Measurements from ENCODE around the gene FRS2. TPM values are rescaled to one million over a fixed set of nuclear protein-coding genes. Genes with fewer than 3 reads are reported as not detected.
A peak's percentile ranks its signal among the peaks of the same experiment; 100 is the strongest.

The FRS2 gene
- total and polyA plus RNA-seq, 9 of the 15 experiments (the other 6 are each of a cell fraction or from before 2014, with no cell fraction given), result 1.0 to 9.1 (median 6.0) TPM

DNA sequence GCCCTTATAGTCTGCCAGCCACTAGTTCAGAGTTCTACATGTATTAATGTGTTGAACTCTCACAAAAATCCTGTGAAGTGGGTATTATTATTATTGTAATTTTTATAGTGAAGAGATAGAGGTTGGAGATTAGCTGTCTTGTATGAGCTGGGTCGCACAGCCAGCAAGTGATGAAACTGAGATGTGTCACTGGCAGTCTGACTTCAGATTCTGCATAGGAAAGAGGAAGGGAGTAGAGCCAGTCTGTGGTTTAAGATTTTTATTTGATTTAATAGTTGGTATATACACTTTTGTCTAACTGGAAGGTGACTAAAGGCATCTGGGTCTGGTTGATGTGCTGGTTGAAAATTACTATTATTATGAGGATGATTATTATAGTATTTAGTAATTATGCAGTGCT is 5.8 kb upstream of the FRS2 start (continued):
- TF ChIP-seq, protein P1, sequence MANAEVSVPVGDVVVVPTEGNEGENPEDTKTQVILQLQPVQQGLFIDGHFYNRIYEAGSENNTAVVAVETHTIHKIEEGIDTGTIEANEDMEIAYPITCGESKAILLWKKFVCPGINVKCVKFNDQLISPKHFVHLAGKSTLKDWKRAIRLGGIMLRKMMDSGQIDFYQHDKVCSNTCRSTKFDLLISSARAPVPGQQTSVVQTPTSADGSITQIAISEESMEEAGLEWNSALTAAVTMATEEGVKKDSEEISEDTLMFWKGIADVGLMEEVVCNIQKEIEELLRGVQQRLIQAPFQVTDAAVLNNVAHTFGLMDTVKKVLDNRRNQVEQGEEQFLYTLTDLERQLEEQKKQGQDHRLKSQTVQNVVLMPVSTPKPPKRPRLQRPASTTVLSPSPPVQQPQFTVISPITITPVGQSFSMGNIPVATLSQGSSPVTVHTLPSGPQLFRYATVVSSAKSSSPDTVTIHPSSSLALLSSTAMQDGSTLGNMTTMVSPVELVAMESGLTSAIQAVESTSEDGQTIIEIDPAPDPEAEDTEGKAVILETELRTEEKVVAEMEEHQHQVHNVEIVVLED (CRISPR knock-in tag; IDR thresholded peaks at IDR 0.05), result no peak
- TF ChIP-seq RBM34 (IDR thresholded peaks at IDR 0.05; ENCODE audit: borderline replicate concordance, insufficient read depth, low read length), result no peak

DNA sequence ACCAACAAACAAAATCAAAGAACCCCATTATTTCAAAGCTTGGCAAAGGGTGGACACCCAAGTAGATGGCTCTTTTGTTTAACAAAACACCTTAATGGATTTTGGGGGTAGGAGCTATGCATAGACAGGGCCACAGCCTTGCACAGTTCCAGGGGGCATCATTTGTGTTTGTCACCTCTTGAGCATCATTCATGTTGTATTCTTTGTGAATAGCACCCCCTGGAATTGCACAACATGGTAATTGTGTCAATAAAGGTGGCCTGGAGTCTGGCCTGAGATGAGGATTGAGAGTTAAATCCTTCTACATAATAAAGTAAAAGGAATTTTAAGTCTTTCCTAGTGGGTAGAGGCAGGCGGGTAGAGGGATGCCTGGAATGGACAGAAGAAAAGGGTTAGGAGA is 3.3 kb upstream of the FRS2 start:
- ChIA-PET POLR2A (no interaction called here), CTCF (ENCODE audit: low intra/inter-chr PET ratio) (no interaction called here)
- Histone ChIP-seq H3K27ac (ENCODE audit: extremely low read depth, low read depth, low read length) (no peak overlapping the region), H3K79me2 (ENCODE audit: control insufficient read depth, insufficient read depth, low read length) (peaks cover 17% of the 10 kb centered on the region), H3K4me1 (replicated peaks in 1 of 2; ENCODE audit: control insufficient read depth in 2 of 2, insufficient read depth in 2 of 2, low read length in 2 of 2) (peaks cover 6% of the 10 kb centered on the region in 2 experiments; a peak in 2 of 5 replicates), H3K4me3 (no peak overlapping the region), H3K9me1 (ENCODE audit: control insufficient read depth, insufficient read depth, low read length) (no peaks in the 10 kb centered on the region), H3K27me3 (ENCODE audit: control insufficient read depth in 2 of 2, insufficient read depth in 2 of 2, low read length in 2 of 2) (no peaks in the 10 kb centered on the region), H3K36me3 (ENCODE audit: control insufficient read depth, insufficient read depth, low read length) (no peaks in the 10 kb centered on the region), H3K9me3 (replicated peaks; ENCODE audit: control insufficient read depth, insufficient read depth, low read depth, low read length) (no peaks in the 10 kb centered on the region), H3K9ac (ENCODE audit: insufficient read depth in 1 of 2, low read depth in 2 of 2, low read length in 2 of 2) (no peak overlapping the region), H2AFZ (ENCODE audit: low read depth, low read length) (no peak overlapping the region), H3K4me2 (ENCODE audit: insufficient read depth, low read length) (no peak overlapping the region), H4K20me1 (replicated peaks; ENCODE audit: control insufficient read depth, insufficient read depth, low read length) (peaks cover 11% of the 10 kb centered on the region; the same call in 1 of the 2 replicates)
- intact Hi-C loops (cut with micrococcal nuclease), result loop anchor here (5.0 kb wide), 1 partner anchor 175 kb away; no protein-coding TSS in a partner anchor
- in situ Hi-C loops (cut with MboI), result no loop called here
- DNase-seq (ENCODE audit: extremely low read depth in 1 of 4, low spot score in 3 of 4) (no peak), ATAC-seq (no peak), FAIRE-seq (no peak)
- no TSS peak for BruUV-seq (replicated peaks)
- WGBS (ENCODE audit: insufficient coverage, low coverage, missing lambda C conversion rate), result 31% methylated on average over 1 of the region's 1 CpG
- no peak for TF ChIP-seq TSC22D4 (tag; IDR thresholded peaks at IDR 0.05)
- TF ChIP-seq FOXK1 (CRISPR knock-in tag; IDR thresholded peaks at IDR 0.05; ENCODE audit: borderline replicate concordance), result no peak
- no peak for TF ChIP-seq CEBPG (CRISPR knock-in tag; IDR thresholded peaks at IDR 0.05)
- TF ChIP-seq CEBPG (tag; conservative IDR thresholded peaks at IDR 0.05 in 1 of 2, IDR thresholded peaks at IDR 0.05 in 1 of 2), result 0 out of 4 replicates have a peak, but pooled peaks of 1 of the 2 experiments have one; percentile 34
- TF ChIP-seq, protein P2, sequence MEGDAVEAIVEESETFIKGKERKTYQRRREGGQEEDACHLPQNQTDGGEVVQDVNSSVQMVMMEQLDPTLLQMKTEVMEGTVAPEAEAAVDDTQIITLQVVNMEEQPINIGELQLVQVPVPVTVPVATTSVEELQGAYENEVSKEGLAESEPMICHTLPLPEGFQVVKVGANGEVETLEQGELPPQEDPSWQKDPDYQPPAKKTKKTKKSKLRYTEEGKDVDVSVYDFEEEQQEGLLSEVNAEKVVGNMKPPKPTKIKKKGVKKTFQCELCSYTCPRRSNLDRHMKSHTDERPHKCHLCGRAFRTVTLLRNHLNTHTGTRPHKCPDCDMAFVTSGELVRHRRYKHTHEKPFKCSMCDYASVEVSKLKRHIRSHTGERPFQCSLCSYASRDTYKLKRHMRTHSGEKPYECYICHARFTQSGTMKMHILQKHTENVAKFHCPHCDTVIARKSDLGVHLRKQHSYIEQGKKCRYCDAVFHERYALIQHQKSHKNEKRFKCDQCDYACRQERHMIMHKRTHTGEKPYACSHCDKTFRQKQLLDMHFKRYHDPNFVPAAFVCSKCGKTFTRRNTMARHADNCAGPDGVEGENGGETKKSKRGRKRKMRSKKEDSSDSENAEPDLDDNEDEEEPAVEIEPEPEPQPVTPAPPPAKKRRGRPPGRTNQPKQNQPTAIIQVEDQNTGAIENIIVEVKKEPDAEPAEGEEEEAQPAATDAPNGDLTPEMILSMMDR (IDR thresholded peaks at IDR 0.05 in 2 of 3, conservative IDR thresholded peaks at IDR 0.05 in 1 of 3; ENCODE audit: insufficient read depth in 2 of 3, low read depth in 1 of 3, low read length in 3 of 3), result peak in 1 of 3 experiments; percentile 35; a peak in 1 of 6 replicates
- TF ChIP-seq ZNF589 (CRISPR knock-in tag; IDR thresholded peaks at IDR 0.05; ENCODE audit: low read depth), result no peak
- TF ChIP-seq CEBPB (tag; IDR thresholded peaks at IDR 0.05), result peak; percentile 68
- TF ChIP-seq U2AF2 (optimal IDR thresholded peaks at IDR 0.05; ENCODE audit: low read depth, low read length), result no peak

Measured in K562 (cell line).